PC-3 (cell line): Measurements from ENCODE around the gene TCF12. TPM values are rescaled to one million over a fixed set of nuclear protein-coding genes. Genes with fewer than 3 reads are reported as not detected.

ENCODE experiments used
- ATAC-seq: fragments of 200-7000 bp; cut with Tn5 transposase; 2 replicates; pipeline ENCODE4 v1.9.1; 2020; ENCODE audit warnings: mild to moderate bottlenecking, moderate library complexity
- BruUV-seq: library from RNA; stranded (reverse); fragments of 400-500 nt; replicated peaks from 2 replicates; lab custom pipeline; 2021; lab: Mats Ljungman, UMichigan
- CTCF ChIA-PET: fragments of 300-600 bp; sonication (Branson Sonifier 250); formaldehyde crosslinking; loops from one replicate; lab custom pipeline; 2022; ENCODE audit warnings: antibody characterized with exemption; lab: Charles Lee
- POLR2A ChIA-PET: fragments of 300-600 bp; sonication (Branson Sonifier 250); formaldehyde crosslinking; loops from one replicate; lab custom pipeline; 2022; ENCODE audit warnings: antibody characterized with exemption; ENCODE audit not compliant: unreplicated experiment; lab: Charles Lee
- DNase-seq: peaks from one replicate; pipeline ENCODE4 v3.0.0-alpha.2; 2015
- H2AFZ ChIP-seq: fragments of 300-600 bp; sonication (generic); 2 replicates; pipeline ENCODE4 v1.6.0; 2016; ENCODE audit warnings: antibody characterized with exemption, low read length
- H3F3A ChIP-seq: fragments of 300-600 bp; sonication (generic); one replicate; pipeline ENCODE4 v1.6.0; 2017; ENCODE audit warnings: antibody characterized with exemption, low read length, control low read depth, mild to moderate bottlenecking; ENCODE audit not compliant: unreplicated experiment
- H3K27ac ChIP-seq: fragments of 300-600 bp; sonication (generic); 2 replicates; pipeline ENCODE4 v1.5.1; 2016; ENCODE audit warnings: mild to moderate bottlenecking, low read length
- H3K27me3 ChIP-seq: fragments of 300-600 bp; sonication (generic); 2 replicates; pipeline ENCODE4 v1.6.1; 2016; ENCODE audit warnings: low read length, mixed read lengths
- H3K36me3 ChIP-seq: fragments of 300-600 bp; sonication (generic); 2 replicates; pipeline ENCODE4 v1.6.1; 2016; ENCODE audit warnings: low read depth, mixed run types, low read length, mixed read lengths
- H3K4me1 ChIP-seq: fragments of 300-600 bp; sonication (generic); 2 replicates; pipeline ENCODE4 v1.5.1; 2016; ENCODE audit warnings: low read length; ENCODE audit not compliant: insufficient read depth
- H3K4me2 ChIP-seq: fragments of 300-600 bp; sonication (generic); 2 replicates; pipeline ENCODE4 v1.6.0; 2016; ENCODE audit warnings: low read length
- H3K4me3 ChIP-seq: fragments of 300-600 bp; sonication (generic); 2 replicates; pipeline ENCODE4 v1.5.1; 2016; ENCODE audit warnings: mild to moderate bottlenecking, low read length, mixed read lengths
- H3K79me2 ChIP-seq: fragments of 300-600 bp; sonication (generic); 2 replicates; pipeline ENCODE4 v1.6.1; 2017; ENCODE audit warnings: low read length, mixed read lengths
- H3K9ac ChIP-seq: fragments of 300-600 bp; sonication (generic); 2 replicates; pipeline ENCODE4 v1.6.0; 2016; ENCODE audit warnings: mild to moderate bottlenecking, low read length
- H3K9me2 ChIP-seq: fragments of 300-600 bp; sonication (generic); replicated peaks from 2 replicates; pipeline ENCODE4 v1.6.1; 2016; ENCODE audit warnings: mixed run types, low read length, mixed read lengths
- H3K9me3 ChIP-seq: fragments of 300-600 bp; sonication (generic); 2 replicates; pipeline ENCODE4 v1.6.1; 2016; ENCODE audit warnings: low read length, mixed read lengths
- H4K20me1 ChIP-seq: fragments of 300-600 bp; sonication (generic); 2 replicates; pipeline ENCODE4 v1.6.1; 2016; ENCODE audit warnings: low read length, mixed read lengths
- CTCF ChIP-seq: fragments of 300-600 bp; sonication (generic); conservative IDR thresholded peaks from 2 replicates; pipeline ENCODE4 v1.5.1; 2017; ENCODE audit warnings: antibody characterized with exemption, low read depth, mild to moderate bottlenecking, low read length
- EZH2 ChIP-seq: fragments of 300-600 bp; sonication (generic); IDR thresholded peaks from one replicate; pipeline ENCODE4 v1.6.1; 2017; ENCODE audit warnings: antibody characterized with exemption, mild to moderate bottlenecking, low read length; ENCODE audit not compliant: unreplicated experiment
- EZH2phosphoT487 ChIP-seq: fragments of 300-600 bp; sonication (generic); IDR thresholded peaks from 2 replicates; pipeline ENCODE4 v1.6.1; 2018; ENCODE audit warnings: mild to moderate bottlenecking, antibody characterized with exemption, low read length, borderline replicate concordance
- intact Hi-C: fragments of 100-400 bp; cut with micrococcal nuclease; formaldehyde crosslinking; loops from 2 replicates; pipeline ENCODE4 v1.9.0; 2023
- total RNA-seq: library from RNA; depleted of rRNA; stranded (reverse); fragments of >200 nt; gene quantifications from 2 replicates; pipeline ENCODE4 v1.2.3, GENCODE V29; 2014

The TCF12 gene
- total RNA-seq, 1 experiment from 2014 or later = 103 TPM

- H3K4me1 ChIP-seq = no peaks in the 10 kb centered on the region
- no peak overlapping the region for H3K27ac ChIP-seq
- H3K36me3 ChIP-seq = no peaks in the 10 kb centered on the region; the same call in 1 of the 2 replicates
- ATAC-seq (no peak), DNase-seq (no peak)
- no peak overlapping the region for H3K4me2 ChIP-seq
- peaks cover 78% of the 10 kb centered on the region for H3K79me2 ChIP-seq
- no peaks in the 10 kb centered on the region for H3K9me2 ChIP-seq
- H3K27me3 ChIP-seq = no peaks in the 10 kb centered on the region
- H4K20me1 ChIP-seq = no peaks in the 10 kb centered on the region
- intact Hi-C loops = no loop called here
- no peaks in the 10 kb centered on the region for H3F3A ChIP-seq
- BruUV-seq = no TSS peak
- ChIA-PET CTCF (no interaction called here), POLR2A (no interaction called here)
- H3K9ac ChIP-seq = no peak overlapping the region
- TF ChIP-seq EZH2phosphoT487 (no peak), EZH2 (no peak), CTCF (no peak)
- no peak overlapping the region for H2AFZ ChIP-seq
- H3K9me3 ChIP-seq = no peaks in the 10 kb centered on the region
- H3K4me3 ChIP-seq = no peak overlapping the region
These were observed 38.1 kb downstream of the TCF12 start for GRCh38 chr15:56956538-56956937.

- no peak for DNase-seq
- no TSS peak for BruUV-seq
- POLR2A ChIA-PET = no interaction called here
- no peaks in the 10 kb centered on the region for H4K20me1 ChIP-seq
- H2AFZ ChIP-seq = no peak overlapping the region
- intact Hi-C loops = no loop called here
- no peak overlapping the region for H3K4me2 ChIP-seq
- no peak for ATAC-seq
- H3K27me3 ChIP-seq = no peaks in the 10 kb centered on the region
- H3K36me3 ChIP-seq = no peaks in the 10 kb centered on the region; the same call in 1 of the 2 replicates
- CTCF ChIA-PET = no interaction called here
- H3K9ac ChIP-seq = no peak overlapping the region
- no peaks in the 10 kb centered on the region for H3K9me2 ChIP-seq
- H3K4me1 ChIP-seq = no peaks in the 10 kb centered on the region
- no peaks in the 10 kb centered on the region for H3F3A ChIP-seq
- H3K4me3 ChIP-seq = no peak overlapping the region
- H3K27ac ChIP-seq = no peak overlapping the region
- TF ChIP-seq EZH2phosphoT487 (no peak), CTCF (no peak), EZH2 (no peak)
- H3K79me2 ChIP-seq = peaks cover 65% of the 10 kb centered on the region
- no peaks in the 10 kb centered on the region for H3K9me3 ChIP-seq
These were observed 39.5 kb downstream of the TCF12 start for GRCh38 chr15:56957812-56958406.

- CTCF ChIA-PET = no interaction called here
- no peak for ATAC-seq
- Histone ChIP-seq H3F3A (no peaks in the 10 kb centered on the region), H3K4me1 (no peaks in the 10 kb centered on the region), H3K9me2 (no peaks in the 10 kb centered on the region), H4K20me1 (no peaks in the 10 kb centered on the region), H3K4me3 (no peak overlapping the region), H2AFZ (no peak overlapping the region), H3K9me3 (no peaks in the 10 kb centered on the region), H3K4me2 (no peak overlapping the region), H3K27me3 (no peaks in the 10 kb centered on the region), H3K9ac (no peak overlapping the region), H3K79me2 (peaks cover 70% of the 10 kb centered on the region), H3K27ac (no peak overlapping the region), H3K36me3 (no peaks in the 10 kb centered on the region; the same call in 1 of the 2 replicates)
- DNase-seq = no peak
- TF ChIP-seq EZH2 = no peak
- TF ChIP-seq CTCF = no peak
- TF ChIP-seq EZH2phosphoT487 = no peak
- intact Hi-C loops = no loop called here
- BruUV-seq = no TSS peak
- POLR2A ChIA-PET = no interaction called here
These were observed 40.8 kb downstream of the TCF12 start for GRCh38 chr15:56959318-56959648.
